Suprapubic skin (tissue), 4 donors: ENCODE results near the gene OR13A1. TPM values are rescaled to one million over a fixed set of nuclear protein-coding genes. Genes with fewer than 3 reads are reported as not detected.
"Not testable (repeated sequence)": the region's sequence is repeated elsewhere in the genome, so short reads cannot be mapped to it uniquely, and the experiment has no call there.

ENCODE experiments used
- DNase-seq, 2 donors: peaks; one replicate each; pipeline ENCODE4 v3.0.0-alpha.2; 2019; ENCODE audit warnings: low spot score in 2 of 2
- H3K27ac ChIP-seq: fragments of 200-600 bp; sonication (generic); one replicate; pipeline ENCODE4 v1.5.1; 2019
- H3K27me3 ChIP-seq: fragments of 200-600 bp; sonication (generic); one replicate; pipeline ENCODE4 v1.5.1; 2019
- H3K36me3 ChIP-seq: fragments of 200-600 bp; sonication (generic); one replicate; pipeline ENCODE4 v1.5.1; 2019
- H3K4me1 ChIP-seq: fragments of 200-600 bp; sonication (generic); one replicate; pipeline ENCODE4 v1.5.1; 2019
- H3K4me3 ChIP-seq: fragments of 200-600 bp; sonication (generic); one replicate; pipeline ENCODE4 v1.5.1; 2019; ENCODE audit warnings: mild to moderate bottlenecking
- H3K9me3 ChIP-seq: fragments of 200-600 bp; sonication (generic); one replicate; pipeline ENCODE4 v1.5.1; 2019
- EP300 ChIP-seq: sonication (generic); formaldehyde crosslinking; IDR thresholded peaks from one replicate; pipeline ENCODE4 v1.6.1; 2017; ENCODE audit warnings: antibody characterized with exemption
- POLR2A ChIP-seq, 2 donors: fragments of 450-650 bp; IDR thresholded peaks; one replicate each; pipeline ENCODE4 v1.6.1; 2017; ENCODE audit warnings: antibody characterized with exemption in 2 of 2, mild to moderate bottlenecking in 2 of 2, moderate library complexity in 2 of 2
- POLR2AphosphoS5 ChIP-seq, 3 donors: sonication (generic); formaldehyde crosslinking; IDR thresholded peaks; one replicate each; pipeline ENCODE4 v1.6.1; 2017; ENCODE audit warnings: antibody characterized with exemption in 3 of 3
- WGBS: methylation state at CpG from one replicate; pipeline ENCODE4 v1.1.5; 2018; 5-methylcytosine and 5-hydroxymethylcytosine counted together
- total RNA-seq, 4 donors: library from RNA; depleted of rRNA; stranded (reverse); fragments of >200 nt; gene quantifications; one replicate each; pipeline ENCODE4 v1.1.0, GENCODE V29; 2016
- TF ChIP-seq, protein P1 (sequence below), 2 donors: fragments of 200-600 bp in 1 of 2; fragments of 450-650 bp in 1 of 2; sonication (generic) in 1 of 2; IDR thresholded peaks; one replicate each; pipeline ENCODE4 v1.5.1; 2016 to 2019; ENCODE audit warnings: antibody characterized with exemption in 2 of 2, mild to moderate bottlenecking in 1 of 2, moderate library complexity in 1 of 2

The OR13A1 gene
- total RNA-seq, 4 donors from 2014 or later, result not detected

DNA sequence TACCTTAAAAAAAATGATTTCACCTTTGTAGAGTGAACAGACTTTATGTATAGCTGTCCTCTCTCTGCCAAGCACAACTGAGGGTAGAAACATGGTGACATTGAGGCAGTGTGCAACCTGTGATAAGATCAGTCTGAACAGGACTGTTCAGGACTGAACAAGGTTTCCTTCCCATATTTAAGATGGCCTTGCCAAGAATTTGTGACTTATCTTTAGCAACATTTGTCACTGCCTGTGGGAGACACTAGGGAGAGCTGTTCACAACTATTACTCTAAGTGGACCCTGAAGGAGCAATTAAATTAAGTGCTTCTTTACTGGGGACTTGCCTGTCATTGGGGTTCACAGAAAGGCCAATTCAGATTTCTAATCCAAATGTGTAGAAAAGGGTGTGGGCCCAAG is 6.7 kb downstream of the OR13A1 start:
- H3K27me3 ChIP-seq, result no peaks in the 10 kb centered on the region
- no peaks in the 10 kb centered on the region for H3K36me3 ChIP-seq
- H3K9me3 ChIP-seq, result peaks cover 3% of the 10 kb centered on the region
- no peak overlapping the region for H3K27ac ChIP-seq
- DNase-seq, result no peak
- H3K4me1 ChIP-seq, result no peaks in the 10 kb centered on the region
- TF ChIP-seq POLR2A (IDR thresholded peaks at IDR 0.05) (no peak), EP300 (no peak), POLR2AphosphoS5 (IDR thresholded peaks at IDR 0.05) (no peak)
- TF ChIP-seq, protein P1, sequence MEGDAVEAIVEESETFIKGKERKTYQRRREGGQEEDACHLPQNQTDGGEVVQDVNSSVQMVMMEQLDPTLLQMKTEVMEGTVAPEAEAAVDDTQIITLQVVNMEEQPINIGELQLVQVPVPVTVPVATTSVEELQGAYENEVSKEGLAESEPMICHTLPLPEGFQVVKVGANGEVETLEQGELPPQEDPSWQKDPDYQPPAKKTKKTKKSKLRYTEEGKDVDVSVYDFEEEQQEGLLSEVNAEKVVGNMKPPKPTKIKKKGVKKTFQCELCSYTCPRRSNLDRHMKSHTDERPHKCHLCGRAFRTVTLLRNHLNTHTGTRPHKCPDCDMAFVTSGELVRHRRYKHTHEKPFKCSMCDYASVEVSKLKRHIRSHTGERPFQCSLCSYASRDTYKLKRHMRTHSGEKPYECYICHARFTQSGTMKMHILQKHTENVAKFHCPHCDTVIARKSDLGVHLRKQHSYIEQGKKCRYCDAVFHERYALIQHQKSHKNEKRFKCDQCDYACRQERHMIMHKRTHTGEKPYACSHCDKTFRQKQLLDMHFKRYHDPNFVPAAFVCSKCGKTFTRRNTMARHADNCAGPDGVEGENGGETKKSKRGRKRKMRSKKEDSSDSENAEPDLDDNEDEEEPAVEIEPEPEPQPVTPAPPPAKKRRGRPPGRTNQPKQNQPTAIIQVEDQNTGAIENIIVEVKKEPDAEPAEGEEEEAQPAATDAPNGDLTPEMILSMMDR (IDR thresholded peaks at IDR 0.05), result no peak
- no peak overlapping the region for H3K4me3 ChIP-seq

DNA sequence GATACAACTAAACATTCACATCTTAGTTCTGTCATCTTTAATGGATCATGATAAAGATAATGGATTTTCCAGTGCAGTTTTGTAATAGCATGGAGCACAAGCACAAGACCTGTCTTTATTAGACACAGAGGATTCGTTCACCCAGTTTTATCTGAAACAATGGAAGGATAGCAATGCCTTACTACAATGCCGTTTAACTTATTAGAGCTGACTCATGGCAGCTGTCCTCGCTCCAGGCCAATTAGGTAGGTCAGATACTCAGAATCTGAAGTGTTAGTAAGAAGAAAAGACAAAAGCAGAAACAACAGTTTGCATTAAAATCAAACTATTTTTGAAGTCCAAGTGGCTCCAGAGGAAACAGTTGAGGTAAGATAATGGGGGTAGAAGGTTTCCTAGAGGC is 12.8 kb downstream of the OR13A1 start:
- no peak overlapping the region for H3K4me3 ChIP-seq
- H3K4me1 ChIP-seq, result no peaks in the 10 kb centered on the region
- peaks cover 10% of the 10 kb centered on the region for H3K27me3 ChIP-seq
- no peak overlapping the region for H3K27ac ChIP-seq
- no peak for TF ChIP-seq POLR2AphosphoS5 (IDR thresholded peaks at IDR 0.05)
- TF ChIP-seq EP300, result no peak
- TF ChIP-seq, protein P1 (IDR thresholded peaks at IDR 0.05), result no peak
- TF ChIP-seq POLR2A (IDR thresholded peaks at IDR 0.05), result no peak
- no peaks in the 10 kb centered on the region for H3K9me3 ChIP-seq
- WGBS, result 83% methylated on average over 3 of the region's 3 CpGs
- no peaks in the 10 kb centered on the region for H3K36me3 ChIP-seq
- no peak for DNase-seq

DNA sequence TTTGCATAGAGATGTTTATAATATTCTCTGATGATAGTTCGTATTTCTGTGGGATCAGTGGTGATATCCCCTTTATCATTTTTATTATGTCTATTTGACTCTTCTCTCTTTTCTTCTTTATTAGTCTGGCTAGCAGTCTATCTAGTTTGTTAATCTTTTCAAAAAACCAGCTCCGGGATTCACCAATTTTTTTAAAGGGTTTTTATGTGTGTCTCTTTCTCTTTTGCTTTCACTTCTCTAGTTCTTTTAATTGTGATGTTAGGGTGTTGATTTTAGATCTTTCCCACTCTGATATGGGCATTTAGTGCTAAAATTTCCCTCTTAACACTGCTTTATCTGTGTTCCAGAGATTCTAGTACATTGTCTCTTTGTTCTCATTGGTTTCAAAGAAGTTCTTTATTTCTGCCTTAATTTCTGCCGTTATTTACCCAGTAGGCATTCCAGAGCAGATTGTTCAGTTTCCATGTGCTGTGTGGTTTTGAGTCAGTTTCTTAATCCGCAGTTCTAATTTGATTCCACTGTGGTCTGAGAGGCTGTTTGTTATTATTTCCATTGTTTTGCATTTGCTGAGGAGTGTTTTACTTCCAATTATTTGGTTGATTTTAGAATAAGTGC is 17.0 kb downstream of the OR13A1 start:
- not testable (repeated sequence) for H3K36me3 ChIP-seq, H3K4me3 ChIP-seq, H3K27ac ChIP-seq, DNase-seq, H3K9me3 ChIP-seq, H3K4me1 ChIP-seq
- peaks cover 10% of the 10 kb centered on the region for H3K27me3 ChIP-seq
- 71% methylated on average over 4 of the region's 4 CpGs for WGBS

DNA sequence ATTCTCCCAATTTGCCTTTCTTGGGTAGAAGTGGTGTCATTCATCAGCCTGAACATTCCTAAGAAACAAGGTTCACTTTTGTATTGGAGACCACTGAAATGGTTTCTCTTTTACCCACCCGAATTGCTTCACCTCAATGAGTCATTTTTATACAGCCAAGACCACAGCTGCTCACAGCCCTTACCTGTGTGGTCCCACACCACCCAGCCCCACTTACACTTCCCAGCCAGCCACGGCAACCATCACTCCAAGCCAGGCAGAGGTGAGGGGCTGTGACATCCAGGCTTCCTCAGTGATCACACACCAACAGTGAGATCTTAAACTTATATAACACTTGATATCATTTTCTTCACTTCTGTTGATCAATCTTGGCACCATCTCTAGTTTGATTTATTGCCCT is 20.7 kb downstream of the OR13A1 start:
- DNase-seq, result no peak
- no peaks in the 10 kb centered on the region for H3K4me1 ChIP-seq
- no peaks in the 10 kb centered on the region for H3K27me3 ChIP-seq
- H3K4me3 ChIP-seq, result no peak overlapping the region
- H3K27ac ChIP-seq, result no peak overlapping the region
- H3K36me3 ChIP-seq, result no peaks in the 10 kb centered on the region
- TF ChIP-seq POLR2AphosphoS5 (IDR thresholded peaks at IDR 0.05) (no peak), POLR2A (IDR thresholded peaks at IDR 0.05) (no peak), EP300 (no peak)
- TF ChIP-seq, protein P1 (IDR thresholded peaks at IDR 0.05), result no peak
- no peaks in the 10 kb centered on the region for H3K9me3 ChIP-seq
- WGBS, result 73% methylated on average over 2 of the region's 2 CpGs

DNA sequence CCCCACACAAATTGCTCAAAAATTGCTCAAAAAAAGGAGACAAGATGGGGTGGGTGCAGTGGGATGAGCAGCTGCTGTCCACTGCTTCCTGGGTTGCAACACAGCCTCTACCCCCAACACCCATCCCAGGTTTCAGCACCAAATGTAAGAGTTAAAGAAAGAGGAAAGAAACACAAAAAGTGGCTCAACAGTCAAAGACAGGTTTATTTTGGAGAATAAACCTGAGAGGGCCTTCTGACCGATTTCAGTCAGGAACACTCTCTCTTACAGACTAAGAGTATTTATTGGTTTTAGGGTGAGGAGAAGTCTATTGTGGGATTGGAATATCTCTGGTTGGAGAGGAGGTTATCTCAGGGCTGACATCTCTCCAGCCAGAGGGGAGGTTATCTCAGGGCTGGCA is 28.4 kb downstream of the OR13A1 start:
- no peak for DNase-seq
- Histone ChIP-seq H3K9me3 (no peaks in the 10 kb centered on the region), H3K27ac (no peak overlapping the region), H3K27me3 (no peaks in the 10 kb centered on the region), H3K4me3 (no peak overlapping the region), H3K36me3 (no peaks in the 10 kb centered on the region), H3K4me1 (no peaks in the 10 kb centered on the region)
- no peak for TF ChIP-seq POLR2A (IDR thresholded peaks at IDR 0.05)
- WGBS, result 83% methylated on average over 1 of the region's 1 CpG

DNA sequence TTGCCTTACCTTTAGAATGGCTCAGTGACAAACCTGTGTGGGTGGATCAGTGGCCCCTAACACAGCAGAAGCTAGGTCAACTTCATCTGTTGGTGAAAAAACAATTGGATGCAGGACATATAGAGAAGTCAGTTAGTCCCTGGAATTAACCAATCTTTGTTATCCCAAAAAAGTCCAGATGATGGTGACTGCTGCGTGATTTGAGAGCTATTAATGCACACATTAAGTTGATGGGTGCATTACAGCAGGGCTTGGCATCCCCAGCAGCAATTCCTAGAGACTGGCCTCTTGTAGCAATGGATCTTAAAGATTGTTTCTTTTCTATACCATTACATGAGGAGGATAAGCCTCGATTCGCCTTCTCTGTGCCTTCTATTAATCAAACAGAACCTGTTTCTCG is 33.3 kb downstream of the OR13A1 start:
- Histone ChIP-seq H3K4me3 (no peak overlapping the region), H3K9me3 (no peaks in the 10 kb centered on the region), H3K36me3 (no peaks in the 10 kb centered on the region), H3K4me1 (no peaks in the 10 kb centered on the region), H3K27me3 (no peaks in the 10 kb centered on the region), H3K27ac (no peak overlapping the region)
- DNase-seq, result no peak
- TF ChIP-seq, protein P1 (IDR thresholded peaks at IDR 0.05), result no peak
- TF ChIP-seq EP300, result no peak
- no peak for TF ChIP-seq POLR2AphosphoS5 (IDR thresholded peaks at IDR 0.05)
- no peak for TF ChIP-seq POLR2A (IDR thresholded peaks at IDR 0.05)
- WGBS, result 39% methylated on average over 4 of the region's 4 CpGs
